ENCODE results near the gene MNT.

MNT gene

DNA sequence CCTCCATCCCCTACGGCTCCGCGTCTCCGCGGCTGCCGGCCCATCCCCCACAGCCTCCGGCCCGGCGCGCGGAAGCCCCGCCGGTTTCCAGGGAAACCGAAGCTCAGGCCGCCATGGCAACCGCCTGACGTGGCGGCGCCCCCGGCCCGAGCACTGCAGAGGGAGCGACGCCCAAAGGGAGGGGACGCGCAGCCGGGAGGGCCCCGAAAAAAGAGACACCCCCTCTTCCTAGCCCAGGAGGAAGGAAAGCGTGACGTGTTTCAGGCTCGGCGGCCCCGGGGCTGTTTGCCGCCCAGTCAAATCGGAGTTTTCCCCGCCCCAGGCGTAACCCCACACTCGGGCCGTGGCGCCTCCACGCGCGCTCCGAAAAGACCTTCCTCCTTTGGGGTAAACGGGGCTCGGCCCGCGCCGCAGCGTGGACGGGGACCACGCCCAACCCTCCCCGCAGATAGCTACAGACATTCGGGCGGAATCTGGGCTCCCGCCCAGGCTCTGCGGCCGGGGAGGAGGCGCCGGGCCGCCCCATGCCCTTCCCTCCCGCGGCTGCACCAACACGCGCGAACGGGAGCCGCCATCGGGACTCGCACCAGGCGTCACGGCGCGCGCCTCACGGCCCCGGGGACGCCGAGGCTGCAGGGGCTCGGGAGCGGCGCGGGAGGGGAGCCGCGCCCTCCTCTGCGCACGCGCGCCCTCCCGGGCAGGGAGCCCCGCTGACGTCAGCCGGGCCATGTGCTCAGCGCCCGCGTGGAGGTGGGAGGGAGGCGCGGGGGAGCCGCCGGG, 7.5 kb downstream of the MNT start:
- no peak overlapping the region for H2AK5ac ChIP-seq (ENCODE audit: low read length)
- peaks cover 12% of the 10 kb centered on the region for H3K79me2 ChIP-seq (ENCODE audit: control insufficient read depth, insufficient read depth, low read length)
- H3K56ac ChIP-seq (ENCODE audit: low read length) = peak overlapping the region; percentile 97
- no peak overlapping the region for H4K5ac ChIP-seq (ENCODE audit: low read length)
- peak overlapping the region; percentile 97 for H3K23ac ChIP-seq (ENCODE audit: low read length)
- peak overlapping the region; percentile 92 for H3K27ac ChIP-seq (ENCODE audit: low read depth, low read length)
- H3K9ac ChIP-seq (ENCODE audit: low read length) = peak overlapping the region; percentile 88
- H3K36me3 ChIP-seq (ENCODE audit: control insufficient read depth, insufficient read depth, low read length) = no peaks in the 10 kb centered on the region
- no peaks in the 10 kb centered on the region for H3K27me3 ChIP-seq (ENCODE audit: insufficient read depth, low read length, poor library complexity)
- peaks cover 7% of the 10 kb centered on the region for H3K4me1 ChIP-seq (ENCODE audit: control insufficient read depth, low read depth, low read length)
- no peak overlapping the region for H4K8ac ChIP-seq (ENCODE audit: low read depth, low read length)
- peak overlapping the region; percentile 60 for H3K18ac ChIP-seq (ENCODE audit: low read length)
- peak overlapping the region; percentile 87 for H3K4me2 ChIP-seq (ENCODE audit: low read length)
- peak overlapping the region; percentile 35 for H2BK5ac ChIP-seq (ENCODE audit: low read length)
- H2BK15ac ChIP-seq (replicated peaks; ENCODE audit: low read depth) = no peak overlapping the region
- peak overlapping the region; percentile 63 for H3K4ac ChIP-seq (ENCODE audit: low read depth, low read length)
- H2BK120ac ChIP-seq (ENCODE audit: low read depth, low read length) = peak overlapping the region; percentile 33
- peak; percentile 91 for DNase-seq
- peaks cover 14% of the 10 kb centered on the region for H3K79me1 ChIP-seq (ENCODE audit: low read length)
- H3K4me3 ChIP-seq (ENCODE audit: low read length) = peak overlapping the region; percentile 48
- WGBS (ENCODE audit: extremely low coverage, insufficient coverage, low lambda C conversion rate) = no CpG with 5 or more reads among the region's 99 CpGs

DNA sequence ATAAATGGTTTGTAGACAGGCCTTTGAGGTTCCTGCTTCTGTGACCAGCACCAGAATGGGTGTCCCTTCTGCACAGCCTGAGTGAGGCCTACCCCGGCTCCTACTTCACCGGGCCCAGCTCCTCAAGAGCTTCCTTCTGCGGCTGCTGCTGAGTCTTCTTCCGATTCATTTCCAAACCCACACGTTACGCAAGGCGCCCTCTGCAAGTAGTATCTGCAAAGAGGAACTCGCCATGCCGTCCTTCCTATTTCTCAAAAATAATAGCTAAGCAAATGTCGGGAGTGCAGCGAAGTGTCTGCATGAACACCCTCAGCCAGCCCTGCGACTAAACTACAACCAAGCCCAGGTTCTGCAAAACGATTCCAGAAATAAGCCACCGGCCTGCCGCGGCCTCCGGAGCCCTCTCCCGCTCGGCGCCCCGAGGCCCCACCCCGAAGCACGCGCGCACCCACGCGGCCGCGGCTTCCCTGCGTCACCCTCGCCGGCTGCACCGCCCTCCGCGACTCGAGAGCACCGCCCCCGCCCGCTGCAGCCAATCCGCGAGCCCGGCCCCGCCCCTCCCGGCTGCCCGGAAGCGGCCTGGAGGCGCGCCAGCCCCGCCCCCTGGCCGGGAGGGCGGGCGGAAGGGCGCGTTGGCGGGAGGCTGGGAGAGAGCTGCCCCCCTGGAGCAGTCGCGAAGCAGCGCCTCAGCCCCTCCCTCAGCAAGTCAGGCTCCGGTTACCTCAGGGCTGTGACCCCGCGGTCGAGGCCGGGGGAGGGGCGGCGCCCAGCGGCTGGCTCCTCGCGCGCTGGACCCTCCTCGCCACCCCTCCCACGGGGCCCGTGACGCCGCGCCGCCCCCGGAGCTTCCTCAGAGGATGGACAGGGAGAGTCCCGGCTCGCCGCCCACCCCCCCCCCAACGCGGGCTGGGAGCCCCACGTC, 8.3 kb downstream of the MNT start:
- Histone ChIP-seq H3K4me3 (ENCODE audit: low read length) (peak overlapping the region; percentile 71), H3K27me3 (ENCODE audit: insufficient read depth, low read length, poor library complexity) (no peaks in the 10 kb centered on the region), H3K18ac (ENCODE audit: low read length) (peak overlapping the region; percentile 26), H2BK5ac (ENCODE audit: low read length) (no peak overlapping the region), H3K27ac (ENCODE audit: low read depth, low read length) (peak overlapping the region; percentile 92), H3K4me1 (ENCODE audit: control insufficient read depth, low read depth, low read length) (peaks cover 7% of the 10 kb centered on the region), H3K79me1 (ENCODE audit: low read length) (peaks cover 14% of the 10 kb centered on the region), H3K36me3 (ENCODE audit: control insufficient read depth, insufficient read depth, low read length) (no peaks in the 10 kb centered on the region), H3K56ac (ENCODE audit: low read length) (peak overlapping the region; percentile 97), H2BK15ac (replicated peaks; ENCODE audit: low read depth) (no peak overlapping the region), H2BK120ac (ENCODE audit: low read depth, low read length) (no peak overlapping the region), H3K9ac (ENCODE audit: low read length) (peak overlapping the region; percentile 91), H3K4me2 (ENCODE audit: low read length) (peak overlapping the region; percentile 91), H3K79me2 (ENCODE audit: control insufficient read depth, insufficient read depth, low read length) (peaks cover 7% of the 10 kb centered on the region), H2AK5ac (ENCODE audit: low read length) (no peak overlapping the region), H3K4ac (ENCODE audit: low read depth, low read length) (no peak overlapping the region), H4K5ac (ENCODE audit: low read length) (peak overlapping the region; percentile 71), H3K23ac (ENCODE audit: low read length) (peak overlapping the region; percentile 1), H4K8ac (ENCODE audit: low read depth, low read length) (no peak overlapping the region)
- whole genome bisulfite sequencing (ENCODE audit: extremely low coverage, insufficient coverage, low lambda C conversion rate) = no CpG with 5 or more reads among the region's 83 CpGs
- peak; percentile 98 for DNase-seq

DNA sequence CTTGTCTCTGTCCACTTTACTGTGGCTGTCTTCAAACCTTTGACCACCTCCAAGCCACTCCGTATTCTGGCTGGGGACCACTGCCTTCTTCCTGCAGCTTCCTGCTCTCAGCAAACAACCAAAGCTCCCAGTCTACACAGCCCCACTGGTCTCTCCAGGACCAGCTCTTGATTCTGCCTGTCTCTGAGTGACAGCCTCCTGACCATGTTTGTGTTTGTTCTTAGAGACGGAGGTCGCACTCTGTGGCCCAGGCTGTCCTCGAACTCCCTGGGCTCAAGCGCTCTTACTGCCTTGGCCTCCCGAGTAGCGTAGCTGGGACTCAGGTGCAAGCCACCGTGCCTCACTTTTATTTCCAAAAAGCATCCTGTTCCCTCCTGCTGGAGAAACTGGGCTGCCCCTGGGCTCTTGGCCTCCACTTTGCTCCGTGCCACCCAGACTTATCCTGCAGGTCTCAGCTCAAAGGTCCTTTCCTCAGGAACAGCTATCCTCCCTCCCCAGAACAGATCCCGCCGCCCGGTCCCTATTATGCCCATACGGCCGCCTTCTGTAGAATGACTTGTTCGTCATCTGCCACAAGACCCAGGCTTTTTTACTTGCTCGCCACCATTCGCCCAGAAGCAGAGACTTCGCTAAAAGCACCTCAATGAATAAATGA, 9.1 kb downstream of the MNT start:
- Histone ChIP-seq H3K36me3 (ENCODE audit: control insufficient read depth, insufficient read depth, low read length) (no peaks in the 10 kb centered on the region), H2BK5ac (ENCODE audit: low read length) (no peak overlapping the region), H3K27me3 (ENCODE audit: insufficient read depth, low read length, poor library complexity) (no peaks in the 10 kb centered on the region), H3K56ac (ENCODE audit: low read length) (peak overlapping the region; percentile 95), H3K79me1 (ENCODE audit: low read length) (peaks cover 14% of the 10 kb centered on the region), H3K79me2 (ENCODE audit: control insufficient read depth, insufficient read depth, low read length) (peaks cover 7% of the 10 kb centered on the region), H3K4me3 (ENCODE audit: low read length) (no peak overlapping the region), H3K27ac (ENCODE audit: low read depth, low read length) (no peak overlapping the region), H3K18ac (ENCODE audit: low read length) (no peak overlapping the region), H4K8ac (ENCODE audit: low read depth, low read length) (no peak overlapping the region), H3K4ac (ENCODE audit: low read depth, low read length) (no peak overlapping the region), H3K4me2 (ENCODE audit: low read length) (peak overlapping the region; percentile 91), H2BK15ac (replicated peaks; ENCODE audit: low read depth) (no peak overlapping the region), H2BK120ac (ENCODE audit: low read depth, low read length) (no peak overlapping the region), H3K23ac (ENCODE audit: low read length) (peak overlapping the region; percentile 1), H2AK5ac (ENCODE audit: low read length) (no peak overlapping the region), H4K5ac (ENCODE audit: low read length) (no peak overlapping the region), H3K9ac (ENCODE audit: low read length) (peak overlapping the region; percentile 91), H3K4me1 (ENCODE audit: control insufficient read depth, low read depth, low read length) (peaks cover 7% of the 10 kb centered on the region)
- no peak for DNase-seq
- no CpG with 5 or more reads among the region's 18 CpGs for WGBS (ENCODE audit: extremely low coverage, insufficient coverage, low lambda C conversion rate)

DNA sequence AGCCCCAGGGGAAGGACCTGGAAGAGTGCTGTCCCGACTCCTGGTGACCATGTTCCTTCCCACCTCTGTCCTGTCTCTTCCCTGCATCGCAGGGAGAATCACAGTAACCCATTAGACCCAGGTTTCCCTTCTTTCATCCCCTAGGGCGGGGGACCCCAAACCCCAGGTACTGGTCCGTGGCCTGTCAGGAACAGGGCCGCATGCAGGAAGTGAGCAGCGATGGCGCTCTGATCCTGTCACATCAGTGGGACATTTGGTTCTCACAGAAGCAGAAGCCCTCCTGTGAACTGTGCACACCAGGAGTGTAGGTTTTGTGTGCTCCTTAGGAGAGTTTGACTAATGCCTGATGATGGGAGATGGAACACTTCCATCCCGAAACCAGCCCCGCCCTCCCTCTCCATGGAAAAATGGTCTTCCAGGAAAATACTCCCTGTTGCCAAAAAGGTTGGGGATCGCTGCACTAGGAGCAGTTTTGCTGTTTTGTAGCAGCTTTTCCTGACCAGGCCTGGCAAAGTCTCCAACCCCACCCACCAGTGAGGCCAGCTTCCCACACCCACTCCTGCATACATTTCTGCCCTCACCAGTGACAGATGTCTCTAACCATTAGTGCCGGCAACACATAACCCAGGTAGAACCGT, 10.5 kb downstream of the MNT start:
- H2BK120ac ChIP-seq (ENCODE audit: low read depth, low read length) = no peak overlapping the region
- H2BK15ac ChIP-seq (replicated peaks; ENCODE audit: low read depth) = no peak overlapping the region
- no peak overlapping the region for H3K9ac ChIP-seq (ENCODE audit: low read length)
- H3K4ac ChIP-seq (ENCODE audit: low read depth, low read length) = no peak overlapping the region
- H3K27ac ChIP-seq (ENCODE audit: low read depth, low read length) = no peak overlapping the region
- H3K56ac ChIP-seq (ENCODE audit: low read length) = peak overlapping the region; percentile 7
- H3K79me2 ChIP-seq (ENCODE audit: control insufficient read depth, insufficient read depth, low read length) = no peaks in the 10 kb centered on the region
- no peak overlapping the region for H2AK5ac ChIP-seq (ENCODE audit: low read length)
- no peak for DNase-seq
- H3K4me1 ChIP-seq (ENCODE audit: control insufficient read depth, low read depth, low read length) = peaks cover 2% of the 10 kb centered on the region
- H4K5ac ChIP-seq (ENCODE audit: low read length) = no peak overlapping the region
- H3K18ac ChIP-seq (ENCODE audit: low read length) = no peak overlapping the region
- no peak overlapping the region for H4K8ac ChIP-seq (ENCODE audit: low read depth, low read length)
- H2BK5ac ChIP-seq (ENCODE audit: low read length) = no peak overlapping the region
- WGBS (ENCODE audit: extremely low coverage, insufficient coverage, low lambda C conversion rate) = no CpG with 5 or more reads among the region's 12 CpGs
- no peak overlapping the region for H3K23ac ChIP-seq (ENCODE audit: low read length)
- no peaks in the 10 kb centered on the region for H3K27me3 ChIP-seq (ENCODE audit: insufficient read depth, low read length, poor library complexity)
- no peak overlapping the region for H3K4me2 ChIP-seq (ENCODE audit: low read length)
- H3K36me3 ChIP-seq (ENCODE audit: control insufficient read depth, insufficient read depth, low read length) = no peaks in the 10 kb centered on the region
- no peak overlapping the region for H3K4me3 ChIP-seq (ENCODE audit: low read length)
- H3K79me1 ChIP-seq (ENCODE audit: low read length) = peaks cover 8% of the 10 kb centered on the region

DNA sequence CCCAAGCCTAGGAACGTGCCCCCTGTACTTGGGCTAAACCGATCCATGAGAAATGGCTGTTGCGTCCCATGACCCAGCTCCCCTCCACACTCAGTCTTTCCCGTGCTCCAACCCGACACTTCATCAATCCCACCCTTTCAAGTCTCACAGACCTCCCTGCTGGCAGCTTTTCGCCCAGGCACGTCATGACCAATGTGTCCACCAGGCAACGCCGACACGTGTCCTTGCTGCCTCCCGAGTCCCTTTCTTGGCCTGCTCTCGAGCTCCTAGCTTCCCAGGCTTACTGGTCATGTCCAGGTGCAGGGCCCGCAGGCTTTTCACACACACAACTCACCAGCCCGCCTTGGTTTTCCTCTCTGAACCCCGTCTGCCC, 12.2 kb downstream of the MNT start:
- Histone ChIP-seq H3K36me3 (ENCODE audit: control insufficient read depth, insufficient read depth, low read length) (no peaks in the 10 kb centered on the region), H2AK5ac (ENCODE audit: low read length) (no peak overlapping the region), H3K4me1 (ENCODE audit: control insufficient read depth, low read depth, low read length) (no peaks in the 10 kb centered on the region), H3K79me1 (ENCODE audit: low read length) (peaks cover 8% of the 10 kb centered on the region), H4K5ac (ENCODE audit: low read length) (no peak overlapping the region), H3K27me3 (ENCODE audit: insufficient read depth, low read length, poor library complexity) (no peaks in the 10 kb centered on the region), H3K4me3 (ENCODE audit: low read length) (no peak overlapping the region), H2BK120ac (ENCODE audit: low read depth, low read length) (no peak overlapping the region), H3K56ac (ENCODE audit: low read length) (peak overlapping the region; percentile 49), H2BK5ac (ENCODE audit: low read length) (no peak overlapping the region), H3K4me2 (ENCODE audit: low read length) (no peak overlapping the region), H3K27ac (ENCODE audit: low read depth, low read length) (no peak overlapping the region), H4K8ac (ENCODE audit: low read depth, low read length) (no peak overlapping the region), H2BK15ac (replicated peaks; ENCODE audit: low read depth) (no peak overlapping the region), H3K9ac (ENCODE audit: low read length) (no peak overlapping the region), H3K4ac (ENCODE audit: low read depth, low read length) (no peak overlapping the region), H3K23ac (ENCODE audit: low read length) (no peak overlapping the region), H3K18ac (ENCODE audit: low read length) (no peak overlapping the region), H3K79me2 (ENCODE audit: control insufficient read depth, insufficient read depth, low read length) (no peaks in the 10 kb centered on the region)
- peak; percentile 75 for DNase-seq
- WGBS (ENCODE audit: extremely low coverage, insufficient coverage, low lambda C conversion rate) = no CpG with 5 or more reads among the region's 15 CpGs
